GM06990 (cell line): ENCODE results near the gene NSUN3.
A peak's percentile ranks its signal among the peaks of the same experiment; 100 is the strongest.

Experiments
- DNase-seq: peaks from one replicate; pipeline ENCODE4 v3.0.0-alpha.2; 2011; ENCODE audit not compliant: insufficient read length; ENCODE audit errors: extremely low read depth
- H3K27me3 ChIP-seq: replicated peaks from 2 replicates; pipeline ENCODE4 v1.6.0; 2011; ENCODE audit warnings: low read length; ENCODE audit not compliant: control insufficient read depth, insufficient read depth
- H3K36me3 ChIP-seq: 2 replicates; pipeline ENCODE4 v1.5.1; 2011; ENCODE audit warnings: low read length; ENCODE audit not compliant: control insufficient read depth, insufficient read depth
- H3K4me3 ChIP-seq: replicated peaks from 2 replicates; pipeline ENCODE4 v1.5.1; 2011; ENCODE audit warnings: low read depth, mild to moderate bottlenecking, control low read depth, low read length
- TF ChIP-seq, protein P1 (sequence below): IDR thresholded peaks from 2 replicates; pipeline ENCODE4 v1.5.1; 2011; ENCODE audit warnings: low read length, control low read depth, mild to moderate bottlenecking, inconsistent platforms; ENCODE audit not compliant: insufficient read depth, poor library complexity, severe bottlenecking

Gene NSUN3

DNA sequence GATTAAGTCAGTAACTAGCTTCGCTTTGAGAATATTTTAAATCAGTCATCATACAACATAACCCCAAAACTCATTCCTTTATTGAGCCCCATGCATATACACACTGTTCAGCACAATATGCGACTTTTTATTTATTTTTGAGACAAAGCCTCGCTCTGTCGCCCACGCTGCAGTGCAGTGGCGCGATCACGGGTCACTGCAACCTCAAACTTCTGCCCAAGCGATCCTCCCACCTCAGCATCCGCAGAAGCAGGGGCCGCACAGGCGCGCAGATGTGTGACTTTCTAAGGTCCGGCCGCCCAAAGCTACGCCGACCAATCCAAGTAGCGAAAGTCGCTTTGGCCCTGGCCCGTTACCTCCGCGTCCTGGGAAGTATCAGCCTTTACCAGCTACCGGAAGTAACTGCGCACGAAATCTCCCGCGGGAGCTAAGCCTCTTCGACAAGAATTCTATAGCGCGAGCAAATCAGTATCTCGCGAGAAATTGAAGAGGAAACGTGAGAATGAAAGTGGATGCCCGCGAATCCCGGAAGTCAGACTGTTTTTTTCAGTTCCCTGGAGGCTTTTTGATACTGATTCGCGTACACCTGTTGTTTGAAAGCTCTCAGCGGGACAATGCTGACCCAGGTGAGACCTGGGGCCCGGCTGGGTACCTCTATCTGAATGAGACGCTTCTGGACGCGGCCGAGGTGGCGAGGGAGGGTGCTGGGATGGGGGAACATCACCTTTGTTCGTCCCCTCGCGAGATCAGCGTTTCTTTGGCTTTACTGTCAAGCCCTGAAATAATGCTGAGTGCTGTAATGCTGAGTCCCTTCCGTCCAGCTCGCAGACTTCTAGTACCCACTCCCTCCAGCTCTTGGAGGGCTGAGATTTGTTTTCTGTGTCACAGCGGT lies at the start of gene NSUN3, which contains the start of gene DHFR2:
Gene NSUN3 (plus strand): TSS at position 549 of the 892 bp plus-strand sequence. CDS start 66 bp downstream, at position 615.
Gene DHFR2 (minus strand): TSS at position 404 of the 892 bp plus-strand sequence. CDS start 1,405 bp downstream, outside the sequence.
- TF ChIP-seq, protein P1, sequence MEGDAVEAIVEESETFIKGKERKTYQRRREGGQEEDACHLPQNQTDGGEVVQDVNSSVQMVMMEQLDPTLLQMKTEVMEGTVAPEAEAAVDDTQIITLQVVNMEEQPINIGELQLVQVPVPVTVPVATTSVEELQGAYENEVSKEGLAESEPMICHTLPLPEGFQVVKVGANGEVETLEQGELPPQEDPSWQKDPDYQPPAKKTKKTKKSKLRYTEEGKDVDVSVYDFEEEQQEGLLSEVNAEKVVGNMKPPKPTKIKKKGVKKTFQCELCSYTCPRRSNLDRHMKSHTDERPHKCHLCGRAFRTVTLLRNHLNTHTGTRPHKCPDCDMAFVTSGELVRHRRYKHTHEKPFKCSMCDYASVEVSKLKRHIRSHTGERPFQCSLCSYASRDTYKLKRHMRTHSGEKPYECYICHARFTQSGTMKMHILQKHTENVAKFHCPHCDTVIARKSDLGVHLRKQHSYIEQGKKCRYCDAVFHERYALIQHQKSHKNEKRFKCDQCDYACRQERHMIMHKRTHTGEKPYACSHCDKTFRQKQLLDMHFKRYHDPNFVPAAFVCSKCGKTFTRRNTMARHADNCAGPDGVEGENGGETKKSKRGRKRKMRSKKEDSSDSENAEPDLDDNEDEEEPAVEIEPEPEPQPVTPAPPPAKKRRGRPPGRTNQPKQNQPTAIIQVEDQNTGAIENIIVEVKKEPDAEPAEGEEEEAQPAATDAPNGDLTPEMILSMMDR: no peak
- Histone ChIP-seq H3K27me3 (no peaks in the 10 kb centered on the region), H3K36me3 (peaks cover 4% of the 10 kb centered on the region), H3K4me3 (peak within 1 kb of the TSS; percentile 75)
- peak; percentile 89 for DNase-seq

DNA sequence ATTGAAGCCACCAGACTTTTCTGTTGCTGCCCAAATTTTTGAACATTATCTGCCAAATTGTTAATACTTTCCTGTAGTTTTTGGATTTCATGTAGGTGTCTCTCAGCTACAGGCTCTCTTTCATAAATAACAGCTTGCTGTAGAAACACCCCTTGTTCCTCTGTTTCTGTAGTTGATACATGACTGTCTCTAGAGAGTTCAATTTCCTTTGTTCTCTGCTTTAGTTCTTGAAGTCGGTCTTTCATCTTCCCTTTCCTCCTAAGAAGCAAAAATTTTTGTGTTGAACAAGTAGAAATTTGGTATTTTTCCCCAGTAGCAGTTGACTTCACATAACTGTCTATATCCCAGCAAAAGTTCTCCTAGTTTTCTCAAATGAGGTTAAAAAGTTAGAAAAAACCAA lies 47.8 kb upstream of the NSUN3 start:
- no peak overlapping the region for H3K4me3 ChIP-seq
- no peaks in the 10 kb centered on the region for H3K36me3 ChIP-seq
- no peaks in the 10 kb centered on the region for H3K27me3 ChIP-seq
- DNase-seq: no peak
- TF ChIP-seq, protein P1: no peak

DNA sequence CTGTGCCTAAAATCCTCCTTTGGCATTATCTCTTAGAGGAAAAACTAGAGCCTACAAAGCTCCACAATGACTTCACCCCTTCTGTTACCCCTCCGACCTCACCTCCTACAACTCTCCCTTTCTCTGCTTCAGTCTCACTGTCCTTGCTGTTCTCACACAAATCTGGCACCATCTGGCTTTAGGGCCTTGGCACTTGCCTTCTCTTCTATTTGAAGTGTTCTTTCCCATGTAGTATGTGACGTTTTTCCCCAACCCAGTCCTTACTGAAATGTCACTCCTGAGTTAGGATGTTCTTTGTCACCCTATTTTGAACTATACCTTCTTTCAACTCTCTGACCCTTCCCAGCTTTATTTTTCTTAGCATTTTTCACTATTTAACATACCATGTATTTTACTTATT lies 43.2 kb upstream of the NSUN3 start:
- no peaks in the 10 kb centered on the region for H3K36me3 ChIP-seq
- no peak overlapping the region for H3K4me3 ChIP-seq
- H3K27me3 ChIP-seq: no peaks in the 10 kb centered on the region
- no peak for DNase-seq
- TF ChIP-seq, protein P1: no peak

DNA sequence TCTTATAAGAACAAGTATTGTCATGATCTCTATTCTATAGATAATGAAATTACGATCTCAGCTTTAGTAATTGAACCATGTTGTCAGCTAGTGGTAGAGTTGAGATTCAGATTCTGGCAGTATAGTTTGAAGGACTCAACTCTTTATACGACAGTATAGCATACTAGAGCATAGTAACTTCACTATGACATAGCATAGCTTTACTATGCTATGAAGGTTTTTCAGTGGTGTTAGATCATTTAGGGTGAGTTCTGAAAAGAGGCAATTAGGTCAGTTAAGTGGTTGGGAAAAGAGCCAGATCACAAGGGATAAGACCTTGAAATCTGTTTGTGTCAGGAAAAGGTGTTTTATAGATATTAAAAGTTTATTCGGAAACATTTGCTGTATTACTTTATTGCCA lies 42.6 kb upstream of the NSUN3 start:
- Histone ChIP-seq H3K27me3 (no peaks in the 10 kb centered on the region), H3K36me3 (no peaks in the 10 kb centered on the region), H3K4me3 (no peak overlapping the region)
- DNase-seq: no peak
- TF ChIP-seq, protein P1: no peak

DNA sequence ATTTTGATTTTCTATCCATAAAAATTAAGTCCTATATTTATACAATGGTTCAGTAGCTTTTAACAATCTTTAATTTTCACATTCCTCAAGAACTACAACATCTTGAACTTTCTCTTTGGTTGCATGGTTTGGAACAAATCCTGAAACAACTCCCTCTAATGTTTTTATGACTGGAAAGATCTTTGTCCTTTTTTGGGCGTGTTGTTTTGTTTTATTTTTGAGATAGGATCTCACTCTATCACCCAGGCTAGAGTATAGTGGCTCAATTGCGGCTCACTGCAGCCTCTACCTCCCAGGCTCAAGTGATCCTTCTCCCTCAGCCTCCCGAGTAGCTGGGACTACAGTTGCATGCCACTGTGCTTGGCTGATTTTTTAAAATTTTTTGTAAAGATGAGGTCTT lies 38.5 kb upstream of the NSUN3 start:
- no peak overlapping the region for H3K4me3 ChIP-seq
- no peaks in the 10 kb centered on the region for H3K36me3 ChIP-seq
- no peaks in the 10 kb centered on the region for H3K27me3 ChIP-seq
- DNase-seq: no peak
- TF ChIP-seq, protein P1: no peak
